ENCODE results near the gene RTN4. TPM values are rescaled to one million over a fixed set of nuclear protein-coding genes. Genes with fewer than 3 reads are reported as not detected.
A peak's percentile ranks its signal among the peaks of the same experiment; 100 is the strongest.

RTN4 gene
- total and polyA plus RNA-seq, 2 experiments from 2014 or later, result 218 to 221 TPM

DNA sequence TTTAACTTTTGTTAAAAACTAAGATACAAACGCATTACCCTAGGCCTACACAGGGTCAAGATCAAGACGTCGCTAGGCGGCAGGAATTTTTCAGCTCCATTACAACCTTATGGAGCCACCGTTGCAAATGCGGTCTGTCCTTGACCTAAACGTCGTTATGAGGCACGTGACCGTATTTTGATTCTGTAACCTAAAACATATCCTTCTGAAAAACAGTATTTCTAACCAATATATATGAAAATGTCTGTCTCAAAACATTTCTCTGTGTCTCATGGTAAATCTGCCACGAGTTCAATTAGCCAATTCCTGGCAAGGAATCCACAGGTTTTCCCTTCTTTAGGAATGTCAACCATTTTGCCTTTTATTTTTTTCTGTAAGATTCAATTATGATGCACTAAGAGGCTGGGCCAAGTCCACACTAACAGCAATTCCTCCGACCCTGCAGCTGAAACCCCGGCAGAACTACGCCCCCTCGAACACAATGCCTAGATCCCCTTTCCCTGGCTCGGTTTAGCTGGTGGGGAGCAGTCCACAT, 1.7 kb downstream of the RTN4 start:
- Mint-ChIP-seq H3K9me3 (no peaks in the 10 kb centered on the region), H3K4me1 (peaks cover 36% of the 10 kb centered on the region), H3K36me3 (ENCODE audit: low read depth) (peaks cover 10% of the 10 kb centered on the region; the same call in 1 of the 3 replicates), H3K27me3 (ENCODE audit: insufficient read depth, low read depth, poor library complexity) (peaks cover 17% of the 10 kb centered on the region), H3K27ac (peak overlapping the region; percentile 98), H3K4me3 (peak overlapping the region; percentile 97)
- no peaks in the 10 kb centered on the region; the same call in 1 of the 2 replicates for H3F3A ChIP-seq (replicated peaks; ENCODE audit: low read depth)
- DNase-seq (ENCODE audit: low spot score) (peak; percentile 52), ATAC-seq (no peak)
- H3K36me3 ChIP-seq (ENCODE audit: insufficient read depth), result no peaks in the 10 kb centered on the region; the same call in 1 of the 2 replicates
- TF ChIP-seq, protein P1, sequence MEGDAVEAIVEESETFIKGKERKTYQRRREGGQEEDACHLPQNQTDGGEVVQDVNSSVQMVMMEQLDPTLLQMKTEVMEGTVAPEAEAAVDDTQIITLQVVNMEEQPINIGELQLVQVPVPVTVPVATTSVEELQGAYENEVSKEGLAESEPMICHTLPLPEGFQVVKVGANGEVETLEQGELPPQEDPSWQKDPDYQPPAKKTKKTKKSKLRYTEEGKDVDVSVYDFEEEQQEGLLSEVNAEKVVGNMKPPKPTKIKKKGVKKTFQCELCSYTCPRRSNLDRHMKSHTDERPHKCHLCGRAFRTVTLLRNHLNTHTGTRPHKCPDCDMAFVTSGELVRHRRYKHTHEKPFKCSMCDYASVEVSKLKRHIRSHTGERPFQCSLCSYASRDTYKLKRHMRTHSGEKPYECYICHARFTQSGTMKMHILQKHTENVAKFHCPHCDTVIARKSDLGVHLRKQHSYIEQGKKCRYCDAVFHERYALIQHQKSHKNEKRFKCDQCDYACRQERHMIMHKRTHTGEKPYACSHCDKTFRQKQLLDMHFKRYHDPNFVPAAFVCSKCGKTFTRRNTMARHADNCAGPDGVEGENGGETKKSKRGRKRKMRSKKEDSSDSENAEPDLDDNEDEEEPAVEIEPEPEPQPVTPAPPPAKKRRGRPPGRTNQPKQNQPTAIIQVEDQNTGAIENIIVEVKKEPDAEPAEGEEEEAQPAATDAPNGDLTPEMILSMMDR (conservative IDR thresholded peaks at IDR 0.05; ENCODE audit: low read depth in 2 of 2), result peak in 1 of 2 experiments; percentile 14; a peak in 2 of 4 replicates
- TF ChIP-seq EZH2 (IDR thresholded peaks at IDR 0.05; ENCODE audit: low read depth, unreplicated experiment), result no peak
- H3K9me2 ChIP-seq (ENCODE audit: insufficient read depth), result no peaks in the 10 kb centered on the region
- peak overlapping the region; percentile 83 for H3K4me2 ChIP-seq
- H3K27me3 ChIP-seq (ENCODE audit: insufficient read depth), result no peaks in the 10 kb centered on the region
- H3K79me2 ChIP-seq (replicated peaks; ENCODE audit: insufficient read depth), result peaks cover 59% of the 10 kb centered on the region
- H3K27ac ChIP-seq (ENCODE audit: low read depth), result peak overlapping the region; percentile 98
- peak overlapping the region; percentile 90 for H3K4me3 ChIP-seq
- peaks cover 36% of the 10 kb centered on the region for H4K20me1 ChIP-seq (replicated peaks; ENCODE audit: insufficient read depth)
- peaks cover 45% of the 10 kb centered on the region for H3K4me1 ChIP-seq (ENCODE audit: insufficient read depth)
- no peak overlapping the region for H2AFZ ChIP-seq

GRCh38 chr2:55047677-55048299, 2.5 kb downstream of the RTN4 start:
- Histone ChIP-seq H3K4me1 (ENCODE audit: insufficient read depth) (peaks cover 49% of the 10 kb centered on the region), H3K9me2 (ENCODE audit: insufficient read depth) (no peaks in the 10 kb centered on the region), H3K79me2 (replicated peaks; ENCODE audit: insufficient read depth) (peaks cover 67% of the 10 kb centered on the region), H3K4me2 (peak overlapping the region; percentile 83), H3K36me3 (ENCODE audit: insufficient read depth) (no peaks in the 10 kb centered on the region; the same call in 1 of the 2 replicates), H3K27ac (ENCODE audit: low read depth) (no peak overlapping the region), H3F3A (replicated peaks; ENCODE audit: low read depth) (no peaks in the 10 kb centered on the region; the same call in 1 of the 2 replicates), H3K4me3 (peak overlapping the region; percentile 90), H2AFZ (no peak overlapping the region), H3K27me3 (ENCODE audit: insufficient read depth) (no peaks in the 10 kb centered on the region), H4K20me1 (replicated peaks; ENCODE audit: insufficient read depth) (peaks cover 41% of the 10 kb centered on the region)
- peaks cover 17% of the 10 kb centered on the region for H3K27me3 Mint-ChIP-seq (ENCODE audit: insufficient read depth, low read depth, poor library complexity)
- H3K4me1 Mint-ChIP-seq, result peaks cover 39% of the 10 kb centered on the region
- no peak overlapping the region for H3K27ac Mint-ChIP-seq
- ATAC-seq (no peak), DNase-seq (ENCODE audit: low spot score) (no peak)
- no peaks in the 10 kb centered on the region for H3K9me3 Mint-ChIP-seq
- peaks cover 10% of the 10 kb centered on the region; the same call in 1 of the 3 replicates for H3K36me3 Mint-ChIP-seq (ENCODE audit: low read depth)
- H3K4me3 Mint-ChIP-seq, result peak overlapping the region; percentile 97
- TF ChIP-seq ZNF462 (CRISPR knock-in tag; IDR thresholded peaks at IDR 0.05) (no peak), ETS1 (IDR thresholded peaks at IDR 0.05) (no peak), ZNF331 (CRISPR knock-in tag; IDR thresholded peaks at IDR 0.05; ENCODE audit: low read depth) (no peak), NANOG (IDR thresholded peaks at IDR 0.05; ENCODE audit: borderline replicate concordance) (no peak), EZH2phosphoT487 (IDR thresholded peaks at IDR 0.05; ENCODE audit: unreplicated experiment) (no peak), STAT1 (IDR thresholded peaks at IDR 0.05; ENCODE audit: unreplicated experiment) (no peak), JUNB (IDR thresholded peaks at IDR 0.05; ENCODE audit: unreplicated experiment) (no peak)

Measured in GM23338 (cell line).